ENCODE results near the gene SLC25A38. TPM values are rescaled to one million over a fixed set of nuclear protein-coding genes. Genes with fewer than 3 reads are reported as not detected.

Gene SLC25A38
- polyA plus RNA-seq, 3 donors from 2014 or later: 32.1 to 55.0 (median 37.8) TPM

GRCh38 chr3:39383881-39384664, 903 bp downstream of the SLC25A38 start:
- H3K36me3 Mint-ChIP-seq: peaks cover 0 to 7% (median 7%) of the 10 kb centered on the region in 3 donors
- H3K9me3 Mint-ChIP-seq: no peaks in the 10 kb centered on the region
- peaks cover 2 to 16% (median 14%) of the 10 kb centered on the region in 3 donors for H3K27me3 Mint-ChIP-seq (ENCODE audit: low read depth in 3 of 3)
- peak overlapping the region; percentile 95 to 100 (median 99) for H3K27ac Mint-ChIP-seq
- peaks cover 57 to 73% of the 10 kb centered on the region in 2 donors for H3K4me1 Mint-ChIP-seq
- DNase-seq: peak; percentile 96
- peak overlapping the region; percentile 93 to 99 (median 96) for H3K4me3 Mint-ChIP-seq

- Mint-ChIP-seq H3K36me3 (peaks cover 0 to 9% (median 7%) of the 10 kb centered on the region in 3 donors), H3K4me1 (peaks cover 62 to 79% of the 10 kb centered on the region in 2 donors), H3K9me3 (no peaks in the 10 kb centered on the region)
Measured at GRCh38 chr3:39384665-39385000, 1.5 kb downstream of the SLC25A38 start.

DNA sequence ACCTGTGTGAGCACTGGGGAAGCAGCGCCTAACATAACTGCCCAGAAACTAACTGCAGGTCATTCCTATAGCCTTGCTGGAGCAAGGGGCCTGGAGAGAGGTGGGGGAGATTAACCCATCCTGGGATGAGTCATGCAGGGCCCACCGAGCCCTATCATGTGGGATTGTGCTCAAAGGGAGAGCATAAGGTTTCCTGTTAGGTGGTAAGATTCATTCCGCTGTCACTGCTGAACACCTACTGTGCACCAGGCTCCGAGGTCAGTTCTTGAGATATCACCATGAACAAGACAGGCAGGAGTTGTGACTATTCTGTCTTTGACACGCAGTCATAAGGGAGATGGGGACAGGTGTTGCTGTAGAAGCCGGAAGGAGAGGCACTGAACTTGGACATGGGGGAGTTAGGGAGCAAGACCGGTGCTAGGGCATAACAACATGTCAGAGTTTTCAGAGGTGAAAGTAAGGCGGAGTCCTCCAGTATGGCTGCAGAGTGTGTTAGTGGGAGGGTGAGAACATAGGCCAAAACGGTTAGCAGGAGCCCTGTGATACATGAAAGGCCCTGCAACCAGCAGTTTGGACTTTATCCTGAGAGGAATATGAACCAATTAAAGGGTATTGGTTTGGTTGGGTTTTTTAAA, 2.4 kb downstream of the SLC25A38 start:
- H3K4me3 Mint-ChIP-seq: peak overlapping the region; percentile 42 to 99 (median 95)
- H3K4me1 Mint-ChIP-seq: peaks cover 71 to 88% of the 10 kb centered on the region in 2 donors
- peaks cover 2 to 16% (median 14%) of the 10 kb centered on the region in 3 donors for H3K27me3 Mint-ChIP-seq (ENCODE audit: low read depth in 3 of 3)
- peaks cover 2 to 7% (median 4%) of the 10 kb centered on the region in 3 donors for H3K36me3 Mint-ChIP-seq
- no peaks in the 10 kb centered on the region for H3K9me3 Mint-ChIP-seq
- no peak for DNase-seq
- H3K27ac Mint-ChIP-seq: peak overlapping the region; percentile 82 to 100 (median 97)

More at GRCh38 chr3:39384665-39385000, 1.5 kb downstream of the SLC25A38 start:
- peak overlapping the region; percentile 93 to 99 (median 96) for H3K4me3 Mint-ChIP-seq
- no peak for DNase-seq
- peak overlapping the region; percentile 82 to 100 (median 97) for H3K27ac Mint-ChIP-seq
- peaks cover 2 to 16% (median 14%) of the 10 kb centered on the region in 3 donors for H3K27me3 Mint-ChIP-seq (ENCODE audit: low read depth in 3 of 3)

DNA sequence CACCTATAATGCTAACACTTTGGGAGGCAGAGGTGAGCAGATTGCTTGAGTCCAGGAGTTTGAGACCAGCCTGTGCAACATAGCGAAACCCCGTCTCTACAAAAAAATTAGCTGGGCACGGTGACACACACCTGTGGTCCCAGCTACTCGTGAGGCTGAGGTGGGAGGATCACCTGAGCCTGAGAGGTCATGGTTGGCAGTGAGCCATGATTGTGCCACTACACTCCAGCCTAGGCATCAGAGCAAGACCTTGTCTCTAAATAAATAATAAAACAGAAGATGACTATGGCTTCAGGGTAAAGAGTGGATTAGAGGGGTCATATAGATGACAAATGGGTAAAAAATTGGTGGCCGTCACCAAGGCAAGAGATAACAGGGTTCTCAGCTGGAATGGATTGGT, 3.1 kb downstream of the SLC25A38 start:
- peaks cover 2 to 8% (median 8%) of the 10 kb centered on the region in 3 donors for H3K36me3 Mint-ChIP-seq
- DNase-seq: no peak
- peak overlapping the region in 5 of 6 donors; percentile 9 to 94 (median 87) for H3K27ac Mint-ChIP-seq
- peaks cover 2 to 16% (median 14%) of the 10 kb centered on the region in 3 donors for H3K27me3 Mint-ChIP-seq (ENCODE audit: low read depth in 3 of 3)
- H3K9me3 Mint-ChIP-seq: no peaks in the 10 kb centered on the region
- H3K4me3 Mint-ChIP-seq: peak overlapping the region in 2 of 5 donors; percentile 3 to 14
- H3K4me1 Mint-ChIP-seq: peaks cover 78 to 95% of the 10 kb centered on the region in 2 donors

- H3K36me3 Mint-ChIP-seq: peaks cover 0 to 16% (median 14%) of the 10 kb centered on the region in 3 donors
- H3K27ac Mint-ChIP-seq: peak overlapping the region; percentile 17 to 94 (median 84)
- peaks cover 2 to 16% (median 14%) of the 10 kb centered on the region in 3 donors for H3K27me3 Mint-ChIP-seq (ENCODE audit: low read depth in 3 of 3)
- H3K4me1 Mint-ChIP-seq: peaks cover 82 to 92% of the 10 kb centered on the region in 2 donors
- DNase-seq: no peak
- peak overlapping the region in 2 of 5 donors; percentile 31 to 81 for H3K4me3 Mint-ChIP-seq
- H3K9me3 Mint-ChIP-seq: no peaks in the 10 kb centered on the region
Measured at GRCh38 chr3:39387411-39387975, 4.3 kb downstream of the SLC25A38 start.

GRCh38 chr3:39388153-39388552, 5.0 kb downstream of the SLC25A38 start:
- H3K4me3 Mint-ChIP-seq: peak overlapping the region in 2 of 5 donors; percentile 31 to 81
- H3K9me3 Mint-ChIP-seq: no peaks in the 10 kb centered on the region
- peaks cover 2 to 14% (median 13%) of the 10 kb centered on the region in 3 donors for H3K27me3 Mint-ChIP-seq (ENCODE audit: low read depth in 3 of 3)
- peaks cover 0 to 16% (median 15%) of the 10 kb centered on the region in 3 donors for H3K36me3 Mint-ChIP-seq
- peak overlapping the region; percentile 54 to 94 (median 84) for H3K27ac Mint-ChIP-seq
- H3K4me1 Mint-ChIP-seq: peaks cover 77 to 85% of the 10 kb centered on the region in 2 donors
- DNase-seq: no peak

GRCh38 chr3:39388741-39389248, 5.6 kb downstream of the SLC25A38 start:
- Mint-ChIP-seq H3K9me3 (no peaks in the 10 kb centered on the region), H3K36me3 (peaks cover 2 to 20% (median 18%) of the 10 kb centered on the region in 3 donors), H3K27ac (peak overlapping the region; percentile 87 to 94 (median 90)), H3K4me1 (peaks cover 72 to 79% of the 10 kb centered on the region in 2 donors), H3K4me3 (peak overlapping the region; percentile 62 to 83 (median 76)), H3K27me3 (ENCODE audit: low read depth in 3 of 3) (peaks cover 0 to 10% (median 7%) of the 10 kb centered on the region in 3 donors)
- peak; percentile 30 to 41 (median 41) for DNase-seq

DNA sequence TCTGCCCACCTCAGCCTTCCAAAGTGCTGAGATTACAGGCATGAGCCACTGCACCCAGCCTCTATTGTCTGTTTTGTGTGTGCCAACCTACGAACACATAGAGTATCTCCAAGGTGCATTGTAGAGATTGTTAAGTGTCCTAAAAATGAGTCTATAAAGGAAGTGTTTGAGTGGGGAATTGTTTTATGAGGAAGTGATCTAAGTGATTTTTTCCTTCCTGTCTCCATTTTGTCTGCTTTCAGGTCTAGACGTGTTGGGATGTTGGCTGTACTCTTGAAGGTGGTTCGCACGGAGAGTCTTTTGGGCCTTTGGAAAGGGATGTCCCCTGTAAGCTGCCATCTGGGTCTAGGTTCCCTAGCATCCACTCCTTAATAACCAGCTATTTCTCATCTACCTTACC, 7.0 kb downstream of the SLC25A38 start:
- no peaks in the 10 kb centered on the region for H3K9me3 Mint-ChIP-seq
- peak overlapping the region in 4 of 5 donors; percentile 5 to 52 (median 28) for H3K4me3 Mint-ChIP-seq
- no peak for DNase-seq
- peaks cover 63 to 68% of the 10 kb centered on the region in 2 donors for H3K4me1 Mint-ChIP-seq
- H3K36me3 Mint-ChIP-seq: peaks cover 16 to 31% (median 31%) of the 10 kb centered on the region in 3 donors
- peaks cover 0 to 3% (median 0%) of the 10 kb centered on the region in 3 donors for H3K27me3 Mint-ChIP-seq (ENCODE audit: low read depth in 3 of 3)
- H3K27ac Mint-ChIP-seq: peak overlapping the region; percentile 78 to 94 (median 88)

DNA sequence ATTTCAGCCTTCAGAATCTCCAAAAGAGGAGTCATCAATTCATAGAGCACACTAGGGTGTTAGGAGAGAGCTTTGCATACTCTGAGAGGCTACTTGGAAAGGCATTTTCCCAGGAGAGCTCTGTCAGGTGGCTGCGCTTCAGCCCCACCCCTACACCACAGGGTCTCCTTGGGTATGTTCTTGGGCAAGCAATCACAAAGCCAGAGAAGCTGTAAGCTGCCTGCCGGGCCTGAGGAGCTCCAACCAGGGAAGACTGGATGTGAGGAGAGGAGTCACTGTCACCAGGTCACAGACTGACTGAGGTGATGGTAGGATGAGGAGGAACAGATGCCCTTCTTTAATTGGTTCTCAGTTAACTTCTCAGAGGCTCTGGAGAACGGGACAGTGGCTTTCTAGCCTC, 13.5 kb downstream of the SLC25A38 start:
- H3K27me3 Mint-ChIP-seq (ENCODE audit: low read depth in 3 of 3): no peaks in the 10 kb centered on the region

DNA sequence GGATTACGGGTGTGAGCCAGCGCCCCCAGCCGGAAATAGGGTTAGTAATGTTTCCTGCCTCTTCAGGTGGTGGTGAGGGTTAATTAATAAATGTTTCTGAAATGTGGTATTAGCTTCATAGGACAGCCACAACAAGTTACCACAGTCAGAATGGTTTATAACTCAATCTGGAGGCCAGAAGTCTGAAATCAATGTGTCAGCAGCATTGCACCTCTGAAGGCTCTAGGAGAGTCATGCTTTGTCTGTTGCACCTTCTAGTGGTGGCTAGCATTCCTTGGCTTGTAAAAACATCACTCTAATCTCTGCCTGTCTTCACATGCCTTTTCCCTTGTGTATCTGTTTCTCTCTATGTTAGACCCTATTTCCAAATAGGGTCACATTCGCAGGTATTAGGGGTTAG, 15.5 kb downstream of the SLC25A38 start:
- Mint-ChIP-seq H3K27me3 (ENCODE audit: low read depth in 3 of 3) (no peaks in the 10 kb centered on the region), H3K4me1 (peaks cover 0 to 7% of the 10 kb centered on the region in 2 donors), H3K36me3 (peaks cover 21 to 55% (median 22%) of the 10 kb centered on the region in 3 donors), H3K9me3 (no peaks in the 10 kb centered on the region), H3K27ac (peak overlapping the region in 1 of 6 donors; percentile 12), H3K4me3 (no peak overlapping the region)
- no peak for DNase-seq

More for the DNA sequence above, 13.5 kb downstream of the SLC25A38 start:
- DNase-seq: no peak
- peaks cover 23 to 62% (median 27%) of the 10 kb centered on the region in 3 donors for H3K36me3 Mint-ChIP-seq
- H3K9me3 Mint-ChIP-seq: no peaks in the 10 kb centered on the region
- H3K4me3 Mint-ChIP-seq: no peak overlapping the region
- peaks cover 2 to 10% of the 10 kb centered on the region in 2 donors for H3K4me1 Mint-ChIP-seq
- H3K27ac Mint-ChIP-seq: peak overlapping the region in 1 of 6 donors; percentile 14

DNA sequence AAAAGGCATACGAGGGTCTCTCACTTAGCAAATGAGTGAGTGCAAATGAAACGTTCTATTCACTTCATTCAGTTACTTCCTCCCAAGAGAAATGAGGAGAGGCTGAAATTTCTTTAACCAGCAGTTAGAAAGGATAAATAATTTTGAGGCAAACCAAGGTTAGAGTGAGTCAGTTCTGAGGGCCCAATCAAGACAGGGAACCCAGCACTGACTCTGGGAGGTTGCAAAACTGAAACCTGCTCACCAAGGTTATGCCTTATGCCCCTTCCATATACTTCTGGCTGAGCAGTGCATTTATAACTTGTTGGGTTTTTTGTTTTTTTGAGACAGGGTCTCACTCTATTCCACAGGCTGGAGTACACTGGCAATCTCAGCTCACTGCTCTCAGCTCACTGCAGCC, 18.8 kb downstream of the SLC25A38 start:
- Mint-ChIP-seq H3K36me3 (peaks cover 0 to 28% (median 4%) of the 10 kb centered on the region in 3 donors), H3K27me3 (ENCODE audit: low read depth in 3 of 3) (peaks cover 3 to 8% (median 5%) of the 10 kb centered on the region in 3 donors), H3K4me1 (peaks cover 9 to 17% of the 10 kb centered on the region in 2 donors), H3K9me3 (no peaks in the 10 kb centered on the region), H3K4me3 (no peak overlapping the region), H3K27ac (no peak overlapping the region)
- DNase-seq: no peak

DNA sequence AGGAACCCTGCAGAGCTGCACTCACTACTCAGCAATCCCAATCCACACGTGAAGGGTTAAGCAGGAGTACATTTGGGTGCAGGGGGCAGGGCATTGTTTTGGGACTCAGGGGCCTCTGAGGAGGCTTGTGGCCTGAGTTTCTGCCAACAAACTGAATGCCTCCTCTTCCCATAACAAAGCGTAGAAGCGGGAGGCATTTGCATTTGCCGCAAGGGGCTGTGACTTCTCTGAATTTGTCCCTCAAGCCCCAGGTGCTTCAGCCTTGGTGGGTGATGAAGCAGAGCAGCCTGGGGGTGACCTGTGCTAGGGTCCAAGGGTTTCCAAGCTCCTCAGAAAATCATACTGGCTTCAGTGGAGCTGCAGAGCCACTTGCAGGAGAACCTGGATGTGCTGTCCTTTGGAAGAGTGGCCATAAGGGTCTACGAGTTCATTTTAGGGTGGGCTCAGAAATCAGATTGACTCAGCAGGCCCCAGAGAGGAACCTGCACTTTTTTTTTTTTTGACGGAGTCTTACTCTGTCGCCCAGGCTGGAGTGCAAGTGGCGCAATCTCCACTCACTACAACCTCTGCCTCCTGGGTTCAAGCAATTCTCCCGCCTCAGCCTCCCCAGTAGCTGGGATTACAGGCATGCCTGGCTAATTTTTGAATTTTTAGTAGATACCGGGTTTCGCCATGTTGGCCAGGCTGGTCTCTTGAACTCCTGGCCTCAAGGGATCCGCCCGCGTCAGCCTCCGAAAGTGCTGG, 21.9 kb downstream of the SLC25A38 start:
- DNase-seq: no peak
- Mint-ChIP-seq H3K4me1 (peaks cover 34 to 39% of the 10 kb centered on the region in 2 donors), H3K27me3 (ENCODE audit: low read depth in 3 of 3) (peaks cover 3 to 12% (median 8%) of the 10 kb centered on the region in 3 donors), H3K36me3 (peaks cover 7 to 21% (median 9%) of the 10 kb centered on the region in 3 donors), H3K9me3 (no peaks in the 10 kb centered on the region), H3K4me3 (peak overlapping the region in 1 of 5 donors; percentile 96), H3K27ac (peak overlapping the region in 4 of 6 donors; percentile 94 to 98 (median 96))
